GM12878 (cell line): Measurements from ENCODE around the gene SPATA19. TPM values are rescaled to one million over a fixed set of nuclear protein-coding genes. Genes with fewer than 3 reads are reported as not detected.

Experiments used
- ATAC-seq: fragments of 200-7000 bp; cut with Tn5 transposase; 3 replicates; pipeline ENCODE4 v1.9.1; 2020; ENCODE audit warnings: mild to moderate bottlenecking, moderate library complexity
- BruUV-seq: library from RNA; stranded (reverse); fragments of 400-500 nt; replicated peaks from 2 replicates; lab custom pipeline; 2021; lab: Mats Ljungman, UMichigan
- CTCF ChIA-PET: fragments of 300-600 bp; sonication (Branson Sonifier 250); formaldehyde crosslinking; extraction: SDS; loops from one replicate; lab custom pipeline; 2021; ENCODE audit warnings: inconsistent platforms; lab: Yijun Ruan, JAX
- POLR2A ChIA-PET: fragments of 350-600 bp; formaldehyde crosslinking; extraction: SDS; loops from one replicate; lab custom pipeline; 2021; ENCODE audit warnings: inconsistent platforms; lab: Charles Lee
- RAD21 ChIA-PET: fragments of 300-600 bp; sonication (Branson Sonifier 250); formaldehyde crosslinking; loops from one replicate; lab custom pipeline; 2023; ENCODE audit warnings: antibody characterized with exemption; ENCODE audit not compliant: unreplicated experiment; lab: Charles Lee
- SMC1A ChIA-PET: fragments of 300-600 bp; sonication (Branson Sonifier 250); formaldehyde crosslinking; loops from one replicate; lab custom pipeline; 2023; ENCODE audit not compliant: unreplicated experiment, uncharacterized antibody; lab: Charles Lee
- DNase-seq: peaks from one replicate; pipeline ENCODE4 v3.0.0-alpha.2; 2011; ENCODE audit warnings: low read depth, low spot score
- FAIRE-seq: peaks from 3 replicates; lab custom pipeline; 2011; peaks lifted over from hg19 to GRCh38; lab: Jason Lieb, UNC
- H2AFZ ChIP-seq: 2 replicates; pipeline ENCODE4 v1.6.0; 2011; ENCODE audit warnings: low read depth, low read length, control low read depth; ENCODE audit not compliant: control insufficient read depth
- H3K27ac ChIP-seq: 2 replicates; pipeline ENCODE4 v1.5.1; 2011; ENCODE audit warnings: control low read depth; ENCODE audit not compliant: control insufficient read depth, insufficient read depth
- H3K27me3 ChIP-seq, 2 experiments: replicated peaks in 1 of 2; 2 replicates each; pipeline versions ENCODE4 v1.6.0 to v1.6.1; 2011; ENCODE audit warnings: low read length in 1 of 2; ENCODE audit not compliant: control insufficient read depth in 2 of 2, insufficient read depth in 2 of 2
- H3K36me3 ChIP-seq, 2 experiments: 2 replicates each; pipeline ENCODE4 v1.5.1; 2011; ENCODE audit warnings: low read length in 1 of 2; ENCODE audit not compliant: control insufficient read depth in 2 of 2, insufficient read depth in 2 of 2
- H3K4me1 ChIP-seq: 2 replicates; pipeline ENCODE4 v1.6.1; 2011; ENCODE audit warnings: mild to moderate bottlenecking, low read length, moderate library complexity, mixed read lengths; ENCODE audit not compliant: control insufficient read depth, insufficient read depth
- H3K4me2 ChIP-seq: 2 replicates; pipeline ENCODE4 v1.6.0; 2011; ENCODE audit warnings: control low read depth; ENCODE audit not compliant: control insufficient read depth, insufficient read depth
- H3K4me3 ChIP-seq: fragments of 200-600 bp; sonication (generic); 2 replicates; pipeline ENCODE4 v1.5.1; 2016
- H3K79me2 ChIP-seq: 2 replicates; pipeline ENCODE4 v1.6.0; 2011; ENCODE audit warnings: low read length; ENCODE audit not compliant: control insufficient read depth, insufficient read depth
- H3K9ac ChIP-seq: 2 replicates; pipeline ENCODE4 v1.8.0; 2011; ENCODE audit warnings: low read length, control low read depth, mixed read lengths; ENCODE audit not compliant: control insufficient read depth, insufficient read depth
- H3K9me3 ChIP-seq: replicated peaks from 3 replicates; pipeline ENCODE4 v1.5.1; 2011; ENCODE audit warnings: mild to moderate bottlenecking, low read length; ENCODE audit not compliant: control insufficient read depth, insufficient read depth
- H4K20me1 ChIP-seq: 2 replicates; pipeline ENCODE4 v1.6.0; 2011; ENCODE audit not compliant: control insufficient read depth, insufficient read depth
- IKZF2 ChIP-seq, 2 experiments: fragments of 450-650 bp; IDR thresholded peaks; 2 replicates each; pipeline ENCODE4 v1.6.1; 2017; ENCODE audit warnings: mild to moderate bottlenecking in 2 of 2, moderate library complexity in 2 of 2
- MTA3 ChIP-seq: IDR thresholded peaks from 2 replicates; pipeline ENCODE4 v1.6.1; 2012; ENCODE audit warnings: low read length, inconsistent platforms, borderline replicate concordance
- SIN3A ChIP-seq: IDR thresholded peaks from 2 replicates; pipeline ENCODE4 v1.6.1; 2012; ENCODE audit warnings: low read depth, low read length, improper control_type of control experiment
- ZNF207 ChIP-seq: fragments of 450-650 bp; IDR thresholded peaks from 2 replicates; pipeline ENCODE4 v1.6.1; 2014; ENCODE audit warnings: antibody characterized with exemption, mild to moderate bottlenecking, borderline replicate concordance
- WGBS: methylation state at CpG from one replicate; pipeline ENCODE4 v1.1.6; 2016; ENCODE audit warnings: low lambda C conversion rate; ENCODE audit not compliant: insufficient replicate concordance, insufficient coverage; ENCODE audit errors: missing lambda C conversion rate; 5-methylcytosine and 5-hydroxymethylcytosine counted together
- in situ Hi-C: fragments of 300-500 bp; cut with MboI; formaldehyde crosslinking; loops from 9 replicates; pipeline ENCODE4 v1.14.3; 2018; ENCODE audit warnings: mixed read lengths
- intact Hi-C: fragments of 100-400 bp; cut with micrococcal nuclease; formaldehyde crosslinking; loops from one replicate; pipeline ENCODE4 v1.14.2; 2022; ENCODE audit not compliant: unreplicated experiment
- polyA plus RNA-seq, 11 experiments: library from polyadenylated mRNA; depleted of rRNA in 4 of 11; unstranded in 6 of 11; stranded (reverse) in 5 of 11; fragments of >200 nt; fragmentation: Nextera tagmentation in 4 of 11; fragmentation: Illumina TruSeq in 1 of 11; extraction: Ambion mirVana in 4 of 11; extraction: Trizol in 1 of 11; gene quantifications; 1 replicate in 1 of 11; 2 replicates in 10 of 11; pipeline versions ENCODE4 v1.2.1 to v1.2.3, GENCODE V29; 2011 to 2016; ENCODE audit warnings: inconsistent platforms in 2 of 11, missing spikeins in 2 of 11, low read depth in 1 of 11
- total RNA-seq, 4 experiments: library from RNA; depleted of rRNA in 3 of 4; stranded (reverse); fragments of >200 nt in 3 of 4; fragmentation: Illumina TruSeq in 1 of 4; extraction: Trizol in 1 of 4; gene quantifications; 2 replicates each; pipeline versions ENCODE4 v1.2.1 to v1.2.3, GENCODE V29; 2013 to 2021
- TF ChIP-seq, protein P1 (sequence below): fragments of 450-650 bp; formaldehyde crosslinking; IDR thresholded peaks from 2 replicates; pipeline ENCODE4 v1.4.0; 2020; ENCODE audit warnings: mild to moderate bottlenecking, moderate library complexity

Gene SPATA19
- total and polyA plus RNA-seq, 10 of the 15 experiments (the other 5 are each of a cell fraction or from before 2014, with no cell fraction given), result not detected

- no peak overlapping the region for H3K27ac ChIP-seq
- H3K27me3 ChIP-seq, result no peaks in the 10 kb centered on the region
- H3K4me2 ChIP-seq, result no peak overlapping the region
- no peak for TF ChIP-seq IKZF2 (IDR thresholded peaks at IDR 0.05)
- TF ChIP-seq, protein P1, sequence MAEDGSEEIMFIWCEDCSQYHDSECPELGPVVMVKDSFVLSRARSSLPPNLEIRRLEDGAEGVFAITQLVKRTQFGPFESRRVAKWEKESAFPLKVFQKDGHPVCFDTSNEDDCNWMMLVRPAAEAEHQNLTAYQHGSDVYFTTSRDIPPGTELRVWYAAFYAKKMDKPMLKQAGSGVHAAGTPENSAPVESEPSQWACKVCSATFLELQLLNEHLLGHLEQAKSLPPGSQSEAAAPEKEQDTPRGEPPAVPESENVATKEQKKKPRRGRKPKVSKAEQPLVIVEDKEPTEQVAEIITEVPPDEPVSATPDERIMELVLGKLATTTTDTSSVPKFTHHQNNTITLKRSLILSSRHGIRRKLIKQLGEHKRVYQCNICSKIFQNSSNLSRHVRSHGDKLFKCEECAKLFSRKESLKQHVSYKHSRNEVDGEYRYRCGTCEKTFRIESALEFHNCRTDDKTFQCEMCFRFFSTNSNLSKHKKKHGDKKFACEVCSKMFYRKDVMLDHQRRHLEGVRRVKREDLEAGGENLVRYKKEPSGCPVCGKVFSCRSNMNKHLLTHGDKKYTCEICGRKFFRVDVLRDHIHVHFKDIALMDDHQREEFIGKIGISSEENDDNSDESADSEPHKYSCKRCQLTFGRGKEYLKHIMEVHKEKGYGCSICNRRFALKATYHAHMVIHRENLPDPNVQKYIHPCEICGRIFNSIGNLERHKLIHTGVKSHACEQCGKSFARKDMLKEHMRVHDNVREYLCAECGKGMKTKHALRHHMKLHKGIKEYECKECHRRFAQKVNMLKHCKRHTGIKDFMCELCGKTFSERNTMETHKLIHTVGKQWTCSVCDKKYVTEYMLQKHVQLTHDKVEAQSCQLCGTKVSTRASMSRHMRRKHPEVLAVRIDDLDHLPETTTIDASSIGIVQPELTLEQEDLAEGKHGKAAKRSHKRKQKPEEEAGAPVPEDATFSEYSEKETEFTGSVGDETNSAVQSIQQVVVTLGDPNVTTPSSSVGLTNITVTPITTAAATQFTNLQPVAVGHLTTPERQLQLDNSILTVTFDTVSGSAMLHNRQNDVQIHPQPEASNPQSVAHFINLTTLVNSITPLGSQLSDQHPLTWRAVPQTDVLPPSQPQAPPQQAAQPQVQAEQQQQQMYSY, result no peak
- TF ChIP-seq ZNF207, result no peak
- no peak for TF ChIP-seq SIN3A
- TF ChIP-seq MTA3, result no peak
- RAD21 ChIA-PET, result no interaction called here
- 43% methylated on average over 2 of the region's 2 CpGs for WGBS
- intact Hi-C loops, result no loop called here
- no TSS peak for BruUV-seq
- no peaks in the 10 kb centered on the region for H3K4me1 ChIP-seq
- SMC1A ChIA-PET, result no interaction called here
- ATAC-seq (no peak), FAIRE-seq (no peak), DNase-seq (no peak)
- in situ Hi-C loops, result no loop called here
- no peak overlapping the region for H3K9ac ChIP-seq
- H2AFZ ChIP-seq, result no peak overlapping the region
- CTCF ChIA-PET, result no interaction called here
- H4K20me1 ChIP-seq, result no peaks in the 10 kb centered on the region
- H3K9me3 ChIP-seq, result peaks cover 1% of the 10 kb centered on the region; the same call in 2 of the 3 replicates
- no peaks in the 10 kb centered on the region for H3K36me3 ChIP-seq
- H3K79me2 ChIP-seq, result no peaks in the 10 kb centered on the region
- no peak overlapping the region for H3K4me3 ChIP-seq
- POLR2A ChIA-PET, result no interaction called here
Measured at GRCh38 chr11:133794205-133794604, 51.1 kb downstream of the SPATA19 start.
